GM18858 (cell line): ENCODE measurements around the gene BDP1.
A peak's percentile ranks its signal among the peaks of the same experiment; 100 is the strongest.
"Not testable (repeated sequence)": the region's sequence is repeated elsewhere in the genome, so short reads cannot be mapped to it uniquely, and the experiment has no call there.

ENCODE experiments used
- ATAC-seq: cut with Tn5 transposase; IDR thresholded peaks from one replicate; pipeline ENCODE4 v1.9.1; 2021; ENCODE audit not compliant: unreplicated experiment

Gene BDP1

DNA sequence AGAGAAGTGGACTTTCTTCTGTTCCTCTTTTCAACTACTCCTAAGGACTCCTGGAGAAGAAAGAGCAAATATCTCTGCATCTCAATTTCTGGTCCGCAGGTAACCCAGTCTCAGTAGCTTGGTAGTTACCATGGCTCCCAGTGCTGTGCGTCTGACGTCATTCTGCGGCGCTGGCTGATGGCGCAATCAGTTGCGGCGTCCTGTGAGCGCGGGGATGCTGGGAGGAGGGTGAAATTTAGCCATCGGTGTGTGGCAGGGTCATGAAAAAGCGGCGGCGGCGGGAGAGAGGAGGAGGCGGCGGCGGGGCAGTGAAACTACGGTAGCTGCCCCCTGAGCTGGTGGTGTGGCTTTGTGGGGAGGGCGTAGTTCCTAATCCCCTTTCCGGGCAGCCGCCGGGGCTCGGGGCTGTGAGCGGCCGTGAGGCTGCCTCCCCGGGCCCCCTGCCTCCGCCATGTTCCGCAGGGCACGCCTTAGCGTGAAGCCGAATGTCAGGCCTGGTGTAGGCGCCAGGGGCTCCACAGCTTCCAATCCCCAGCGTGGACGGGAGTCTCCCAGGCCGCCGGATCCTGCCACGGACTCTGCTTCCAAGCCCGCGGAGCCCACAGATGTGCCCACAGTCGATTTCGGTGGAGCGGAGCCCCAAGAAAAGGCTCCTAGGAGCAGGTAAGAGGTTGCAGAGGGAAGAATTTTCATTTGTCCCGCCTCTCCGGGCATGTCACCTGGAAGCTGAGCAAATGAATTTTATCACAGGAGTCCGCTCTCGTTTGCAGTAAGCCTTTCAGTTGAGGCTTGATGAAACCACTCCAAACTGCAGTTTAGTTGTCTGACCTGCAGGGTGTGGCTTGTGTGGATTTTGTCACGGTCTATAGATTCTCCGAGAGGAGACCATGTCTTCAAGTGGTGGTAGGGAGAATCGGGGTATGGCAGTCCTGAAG, at the start of gene BDP1:
TSS of gene BDP1 (plus strand) at position 225 of the 935 bp plus-strand sequence. CDS start at position 452, 227 bp downstream.
- peak; percentile 91 for ATAC-seq

DNA sequence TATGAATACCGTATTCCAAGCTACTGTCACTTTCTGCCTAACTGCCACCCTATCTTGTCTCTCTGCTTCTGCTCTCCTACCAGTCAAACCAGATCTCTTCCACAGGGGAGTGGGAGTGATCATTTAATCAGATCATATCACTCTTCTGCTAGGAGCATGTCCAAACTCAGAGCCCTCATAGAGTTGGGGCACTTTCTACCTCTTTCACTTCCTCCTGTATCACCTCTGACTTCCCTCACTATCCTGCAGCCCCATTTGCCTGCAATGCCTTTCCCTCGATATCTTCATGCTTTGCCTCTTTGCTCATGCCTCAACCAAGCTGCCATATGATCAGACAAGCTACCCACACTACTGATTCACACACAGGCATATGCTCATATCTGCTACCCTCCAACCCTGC, 45.4 kb upstream of the BDP1 start:
- ATAC-seq: not testable (repeated sequence)

DNA sequence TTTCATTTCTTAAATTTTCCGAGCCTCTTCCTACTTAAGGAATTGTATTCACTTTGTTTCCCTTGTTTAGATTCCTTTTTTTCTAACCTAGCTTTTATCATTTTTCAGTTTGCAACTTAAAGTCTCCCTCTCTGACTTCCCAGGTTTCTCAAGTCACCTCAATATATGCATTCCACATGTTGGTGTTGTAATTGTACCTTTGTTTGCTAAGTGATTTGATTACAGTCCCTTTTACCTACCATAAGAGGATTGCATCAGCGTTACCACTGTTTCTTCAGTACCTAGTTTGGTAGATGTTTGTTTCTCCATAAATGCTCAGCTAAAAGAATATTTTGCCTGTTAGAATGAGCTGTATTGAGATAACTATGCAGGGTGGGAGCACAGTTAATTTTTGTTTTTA, 39.8 kb upstream of the BDP1 start:
- ATAC-seq: not testable (repeated sequence)

- ATAC-seq: not testable (repeated sequence)
Observed at GRCh38 chr5:71418026-71418425, 37.4 kb upstream of the BDP1 start.

- not testable (repeated sequence) for ATAC-seq
Observed at GRCh38 chr5:71421278-71421677, 34.2 kb upstream of the BDP1 start.

- ATAC-seq: not testable (repeated sequence)
Observed at GRCh38 chr5:71423896-71424295, 31.6 kb upstream of the BDP1 start.

DNA sequence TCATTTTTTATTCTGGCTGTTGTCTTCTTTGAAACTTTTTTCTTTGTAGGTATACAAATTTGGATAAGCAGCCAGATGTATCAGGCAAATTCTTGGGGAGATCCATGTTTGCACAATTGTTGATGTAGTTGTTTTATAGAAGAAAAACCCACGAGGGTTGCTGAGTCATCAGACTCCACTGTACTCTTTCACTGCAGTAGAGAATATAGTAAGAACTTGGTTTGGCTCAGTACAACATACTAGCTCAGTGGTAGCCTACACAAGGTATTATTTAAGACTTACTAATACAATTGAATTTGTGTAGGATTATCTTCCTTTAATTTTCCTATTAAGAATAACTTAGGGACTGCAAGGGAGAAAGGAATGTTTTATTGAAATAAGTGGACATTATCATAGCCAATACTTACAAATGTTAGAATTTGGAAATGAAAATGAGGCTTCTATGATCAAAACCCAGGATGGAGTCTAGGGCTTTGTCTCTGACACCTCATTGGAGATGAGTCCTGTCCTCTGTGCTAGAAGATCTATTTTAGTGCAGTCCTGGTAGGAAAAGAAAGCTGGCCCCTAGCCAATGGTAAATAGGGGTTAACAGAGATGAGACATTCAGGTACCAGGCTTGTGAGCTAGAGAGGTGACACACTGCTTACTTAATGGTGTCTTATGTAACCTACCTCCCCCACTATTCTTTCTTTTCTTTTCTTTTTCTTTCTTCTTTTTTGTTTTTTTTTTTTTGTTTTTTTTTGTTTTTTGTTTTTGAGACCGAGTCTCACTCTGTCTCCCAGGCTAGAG, 28.6 kb upstream of the BDP1 start:
- ATAC-seq: not testable (repeated sequence)

- not testable (repeated sequence) for ATAC-seq
Observed at GRCh38 chr5:71432410-71432809, 23.0 kb upstream of the BDP1 start.

GRCh38 chr5:71434825-71435224, 20.6 kb upstream of the BDP1 start:
- ATAC-seq: not testable (repeated sequence)

GRCh38 chr5:71441564-71441963, 13.9 kb upstream of the BDP1 start:
- not testable (repeated sequence) for ATAC-seq

- ATAC-seq: not testable (repeated sequence)
Observed at GRCh38 chr5:71443891-71444290, 11.6 kb upstream of the BDP1 start.

- ATAC-seq: not testable (repeated sequence)
Observed at GRCh38 chr5:71445015-71445414, 10.4 kb upstream of the BDP1 start.

DNA sequence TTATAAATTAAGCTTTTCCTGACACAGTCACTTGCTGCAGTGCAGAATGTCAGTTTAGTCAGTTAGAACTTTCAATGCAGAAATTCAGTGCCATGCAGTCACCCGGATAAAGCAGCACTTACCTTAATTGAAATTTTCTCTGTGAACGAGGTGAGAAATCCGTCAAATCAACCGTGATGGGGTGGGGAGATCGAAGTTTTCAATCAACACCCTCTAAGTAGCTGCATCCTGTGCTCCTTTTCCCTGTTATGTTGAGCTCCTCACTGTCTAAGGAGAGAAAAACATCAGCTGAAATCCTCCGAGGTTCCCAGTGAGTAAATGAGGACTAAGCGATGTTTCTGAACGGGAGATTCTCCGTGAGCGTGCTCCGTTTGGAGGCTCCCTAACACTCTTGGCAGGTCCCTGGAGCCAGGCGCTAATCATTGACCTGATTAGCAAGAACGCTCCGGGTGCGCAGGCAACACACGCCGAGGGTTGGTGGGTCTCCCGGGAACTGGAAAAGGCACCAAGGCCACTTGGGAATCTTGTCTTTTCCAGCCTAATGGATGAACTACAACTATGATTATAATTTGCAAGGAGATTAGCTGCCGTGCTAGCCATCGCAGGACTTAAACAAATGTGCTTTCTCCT, 9.8 kb upstream of the BDP1 start:
- not testable (repeated sequence) for ATAC-seq

- not testable (repeated sequence) for ATAC-seq
Observed at GRCh38 chr5:71446540-71447216, 8.8 kb upstream of the BDP1 start.

DNA sequence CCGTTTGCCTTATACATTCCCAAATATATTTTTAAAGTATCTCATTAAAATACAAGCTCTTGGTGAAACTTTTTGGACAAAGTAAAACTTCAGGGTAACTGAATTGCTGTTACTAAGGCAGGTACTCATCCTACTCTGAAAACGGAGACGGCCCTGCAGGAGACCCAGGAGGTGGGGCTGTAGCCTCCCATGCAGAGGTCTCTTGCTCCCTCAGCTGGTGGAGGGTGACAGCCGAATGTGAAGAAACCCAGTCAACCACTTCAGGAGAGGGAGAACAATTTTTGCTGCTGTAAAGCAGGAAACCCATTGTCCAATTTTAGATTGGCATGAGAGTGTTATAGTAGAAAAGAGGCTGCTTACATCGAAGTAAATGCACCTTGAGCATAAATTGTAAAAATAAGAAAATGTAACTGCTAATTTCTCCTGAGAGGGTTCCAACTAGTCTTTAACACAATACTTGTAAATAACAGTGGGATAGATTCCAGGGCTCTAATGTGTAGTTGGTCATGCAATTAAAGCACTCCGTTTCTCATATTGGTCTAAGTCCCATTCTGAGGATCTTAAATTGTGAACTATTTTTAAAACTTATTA, 8.1 kb upstream of the BDP1 start:
- peak; percentile 73 for ATAC-seq

DNA sequence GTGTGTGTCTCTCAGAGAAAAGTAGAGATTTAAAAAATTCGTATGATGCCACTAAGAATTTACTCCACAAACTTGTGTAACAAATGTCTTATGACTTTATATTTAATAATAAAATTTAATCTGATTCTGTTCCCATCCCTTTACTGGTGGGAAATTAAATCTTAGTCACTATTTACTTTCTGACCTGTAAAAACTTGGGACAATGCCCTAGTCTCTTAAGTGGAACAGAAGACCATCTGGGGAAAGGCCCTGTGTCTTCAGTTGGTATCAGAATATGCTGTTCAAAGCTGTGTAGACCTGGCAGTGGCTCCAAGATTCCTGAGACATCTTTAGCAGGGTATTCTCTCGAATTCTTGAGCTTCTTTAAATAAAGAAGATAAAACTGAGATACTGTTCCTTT, 2.6 kb upstream of the BDP1 start:
- no peak for ATAC-seq

DNA sequence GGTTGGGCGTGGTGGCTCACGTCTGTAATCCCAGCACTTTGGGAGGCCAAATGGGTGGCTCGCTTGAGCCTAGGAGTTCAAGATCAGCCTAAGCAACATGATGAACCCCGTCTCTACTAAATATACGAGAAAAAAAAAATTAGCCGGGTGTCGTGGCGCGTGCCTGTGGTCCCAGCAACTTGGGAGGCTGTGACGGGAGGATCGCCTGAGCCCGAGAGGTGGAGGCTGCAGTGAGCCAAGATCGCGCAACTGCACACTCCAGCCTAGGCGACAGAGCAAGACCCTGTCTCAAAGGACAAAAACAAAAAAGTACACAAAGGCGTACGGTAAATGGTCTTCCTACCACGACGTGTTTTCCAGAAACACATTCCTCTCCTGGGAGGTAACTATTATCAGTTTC, 538 bp upstream of the BDP1 start:
- no peak for ATAC-seq

GRCh38 chr5:71456362-71456743, 902 bp downstream of the BDP1 start:
- no peak for ATAC-seq

DNA sequence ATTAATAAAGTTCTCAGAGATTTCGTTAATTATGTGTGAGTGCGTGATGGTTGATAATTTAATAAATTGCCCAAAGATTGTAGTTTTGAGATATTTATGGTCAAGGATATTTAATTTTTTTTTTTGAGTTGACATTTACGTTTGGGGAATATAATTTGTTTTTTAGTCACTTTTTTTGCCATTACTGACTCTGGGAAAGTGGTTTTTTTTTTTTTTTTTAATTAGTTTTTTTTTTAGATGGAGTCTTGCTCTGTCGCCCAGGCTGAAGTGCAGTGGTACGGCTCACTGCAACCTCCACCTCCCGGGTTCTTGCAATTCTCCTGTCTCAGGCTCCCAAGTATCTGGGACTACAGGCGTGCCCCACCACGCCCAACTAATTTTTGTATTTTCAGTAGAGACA, 1.7 kb downstream of the BDP1 start:
- ATAC-seq: no peak

GRCh38 chr5:71460693-71461092, 5.2 kb downstream of the BDP1 start:
- no peak for ATAC-seq
